ENCODE measurements around the gene NCOA7.

- no peak for TF ChIP-seq E2F4 (CRISPR knock-in tag; IDR thresholded peaks at IDR 0.05; ENCODE audit: borderline replicate concordance, low read depth)
- TF ChIP-seq MAX (CRISPR knock-in tag; IDR thresholded peaks at IDR 0.05), result no peak
- TF ChIP-seq CTCF (IDR thresholded peaks at IDR 0.05), result no peak
- no peak for TF ChIP-seq CREM (CRISPR knock-in tag; IDR thresholded peaks at IDR 0.05)
- no peak for TF ChIP-seq PREB (CRISPR knock-in tag; IDR thresholded peaks at IDR 0.05; ENCODE audit: borderline replicate concordance)
- TF ChIP-seq ZNF671 (CRISPR knock-in tag; IDR thresholded peaks at IDR 0.05), result no peak
- no peak for TF ChIP-seq NR3C1 (CRISPR knock-in tag; conservative IDR thresholded peaks at IDR 0.05; ENCODE audit: low read depth)
- TF ChIP-seq NR2C2 (CRISPR knock-in tag; IDR thresholded peaks at IDR 0.05), result no peak
- no peak for TF ChIP-seq ZNF281 (CRISPR knock-in tag; IDR thresholded peaks at IDR 0.05)
- TF ChIP-seq ZNF263 (CRISPR knock-in tag; IDR thresholded peaks at IDR 0.05; ENCODE audit: low read depth), result no peak
- no peak for TF ChIP-seq CREB1 (CRISPR knock-in tag; IDR thresholded peaks at IDR 0.05)
- TF ChIP-seq AFF4 (CRISPR knock-in tag; IDR thresholded peaks at IDR 0.05; ENCODE audit: borderline replicate concordance), result no peak
- TF ChIP-seq IRF2 (CRISPR knock-in tag; IDR thresholded peaks at IDR 0.05; ENCODE audit: borderline replicate concordance, low read depth), result no peak
- TF ChIP-seq ATF2 (CRISPR knock-in tag; IDR thresholded peaks at IDR 0.05; ENCODE audit: borderline replicate concordance, low read depth), result no peak
Measured at GRCh38 chr6:125766641-125767040, 24.1 kb upstream of the NCOA7 start.
